DND-41 (cell line): ENCODE measurements around the gene BORCS8.

Experiments used
- ATAC-seq: fragments of 200-7000 bp; cut with Tn5 transposase; 3 replicates; pipeline ENCODE4 v1.9.1; 2021; ENCODE audit warnings: low read depth; ENCODE audit not compliant: insufficient read depth
- DNase-seq: peaks from one replicate; pipeline ENCODE4 v3.0.0-alpha.2; 2020
- H2AFZ ChIP-seq: 2 replicates; pipeline ENCODE4 v1.6.0; 2012; ENCODE audit warnings: low read depth, low read length
- H3K27ac ChIP-seq: 2 replicates; pipeline ENCODE4 v1.5.1; 2012; ENCODE audit warnings: low read length, inconsistent platforms
- H3K27me3 ChIP-seq: fragments of 200-600 bp; sonication (generic); 2 replicates; pipeline ENCODE4 v1.6.0; 2012; ENCODE audit warnings: low read length, mild to moderate bottlenecking, inconsistent platforms; ENCODE audit not compliant: insufficient read depth, poor library complexity
- H3K36me3 ChIP-seq: 2 replicates; pipeline ENCODE4 v1.5.1; 2012; ENCODE audit warnings: low read length, inconsistent platforms; ENCODE audit not compliant: insufficient read depth
- H3K4me1 ChIP-seq: 2 replicates; pipeline ENCODE4 v1.5.1; 2012; ENCODE audit warnings: mild to moderate bottlenecking, low read length; ENCODE audit not compliant: insufficient read depth
- H3K4me2 ChIP-seq: 2 replicates; pipeline ENCODE4 v1.6.0; 2012; ENCODE audit warnings: mild to moderate bottlenecking, moderate library complexity, low read length, inconsistent platforms; ENCODE audit not compliant: insufficient read depth
- H3K4me3 ChIP-seq, 2 experiments: fragments of 200-600 bp in 1 of 2; shearing (Covaris generic) in 1 of 2; 2 replicates each; pipeline ENCODE4 v1.5.1; 2012 to 2016; ENCODE audit warnings: inconsistent platforms in 2 of 2, low read length in 2 of 2, mild to moderate bottlenecking in 2 of 2, low read depth in 1 of 2, moderate library complexity in 1 of 2
- H3K79me2 ChIP-seq: 2 replicates; pipeline ENCODE4 v1.6.0; 2012; ENCODE audit warnings: low read length, inconsistent platforms; ENCODE audit not compliant: insufficient read depth
- H3K9ac ChIP-seq: 2 replicates; pipeline ENCODE4 v1.6.0; 2012; ENCODE audit warnings: low read depth, mild to moderate bottlenecking, inconsistent platforms, low read length, moderate library complexity
- H3K9me3 ChIP-seq: 2 replicates; pipeline ENCODE4 v1.5.1; 2012; ENCODE audit warnings: low read length, moderate library complexity, mild to moderate bottlenecking, inconsistent platforms; ENCODE audit not compliant: insufficient read depth, severe bottlenecking
- H4K20me1 ChIP-seq: 2 replicates; pipeline ENCODE4 v1.6.0; 2012; ENCODE audit warnings: low read length; ENCODE audit not compliant: insufficient read depth
- EZH2 ChIP-seq: IDR thresholded peaks from 3 replicates; pipeline ENCODE4 v1.6.1; 2012; ENCODE audit warnings: borderline replicate concordance, low read depth, mild to moderate bottlenecking, moderate library complexity, low read length, inconsistent platforms; ENCODE audit not compliant: severe bottlenecking
- TF ChIP-seq, protein P1 (sequence below): IDR thresholded peaks from 2 replicates; pipeline ENCODE4 v1.5.1; 2012; ENCODE audit warnings: borderline replicate concordance, low read length, moderate library complexity, mild to moderate bottlenecking; ENCODE audit not compliant: poor library complexity, severe bottlenecking; ENCODE audit errors: extremely low read depth

The BORCS8 gene

DNA sequence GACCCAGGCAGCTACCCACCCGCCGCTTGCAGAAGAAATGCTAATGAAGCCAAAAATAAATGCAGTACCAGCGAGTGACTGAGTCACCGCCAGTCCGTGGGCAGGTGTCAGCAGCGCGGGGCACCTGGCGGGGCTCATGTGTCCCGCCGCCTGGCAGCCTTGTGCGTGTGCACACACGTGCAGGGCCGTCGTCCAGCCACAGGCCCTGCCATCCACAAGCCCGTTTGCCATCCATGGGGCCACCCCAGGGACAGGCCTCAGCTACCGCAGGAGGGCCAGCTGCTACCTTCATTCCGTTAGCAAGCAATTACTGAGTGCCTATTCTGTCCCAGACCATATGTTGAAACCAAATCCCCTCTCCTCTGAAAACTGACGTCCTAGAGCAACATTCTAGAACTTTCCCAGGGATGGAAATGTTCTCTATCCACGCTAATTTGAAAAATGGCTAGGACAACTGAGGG is 40.3 kb upstream of the BORCS8 start:
- no peaks in the 10 kb centered on the region for H3K36me3 ChIP-seq
- no peaks in the 10 kb centered on the region for H4K20me1 ChIP-seq
- TF ChIP-seq EZH2 = no peak
- TF ChIP-seq, protein P1, sequence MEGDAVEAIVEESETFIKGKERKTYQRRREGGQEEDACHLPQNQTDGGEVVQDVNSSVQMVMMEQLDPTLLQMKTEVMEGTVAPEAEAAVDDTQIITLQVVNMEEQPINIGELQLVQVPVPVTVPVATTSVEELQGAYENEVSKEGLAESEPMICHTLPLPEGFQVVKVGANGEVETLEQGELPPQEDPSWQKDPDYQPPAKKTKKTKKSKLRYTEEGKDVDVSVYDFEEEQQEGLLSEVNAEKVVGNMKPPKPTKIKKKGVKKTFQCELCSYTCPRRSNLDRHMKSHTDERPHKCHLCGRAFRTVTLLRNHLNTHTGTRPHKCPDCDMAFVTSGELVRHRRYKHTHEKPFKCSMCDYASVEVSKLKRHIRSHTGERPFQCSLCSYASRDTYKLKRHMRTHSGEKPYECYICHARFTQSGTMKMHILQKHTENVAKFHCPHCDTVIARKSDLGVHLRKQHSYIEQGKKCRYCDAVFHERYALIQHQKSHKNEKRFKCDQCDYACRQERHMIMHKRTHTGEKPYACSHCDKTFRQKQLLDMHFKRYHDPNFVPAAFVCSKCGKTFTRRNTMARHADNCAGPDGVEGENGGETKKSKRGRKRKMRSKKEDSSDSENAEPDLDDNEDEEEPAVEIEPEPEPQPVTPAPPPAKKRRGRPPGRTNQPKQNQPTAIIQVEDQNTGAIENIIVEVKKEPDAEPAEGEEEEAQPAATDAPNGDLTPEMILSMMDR = no peak
- no peak overlapping the region for H3K4me3 ChIP-seq
- H3K4me1 ChIP-seq = no peaks in the 10 kb centered on the region
- no peak overlapping the region for H2AFZ ChIP-seq
- no peak overlapping the region for H3K27ac ChIP-seq
- H3K27me3 ChIP-seq = no peaks in the 10 kb centered on the region
- no peaks in the 10 kb centered on the region for H3K79me2 ChIP-seq
- no peak overlapping the region for H3K9ac ChIP-seq
- H3K4me2 ChIP-seq = no peak overlapping the region
- DNase-seq (no peak), ATAC-seq (no peak)
- peaks cover 17% of the 10 kb centered on the region for H3K9me3 ChIP-seq

DNA sequence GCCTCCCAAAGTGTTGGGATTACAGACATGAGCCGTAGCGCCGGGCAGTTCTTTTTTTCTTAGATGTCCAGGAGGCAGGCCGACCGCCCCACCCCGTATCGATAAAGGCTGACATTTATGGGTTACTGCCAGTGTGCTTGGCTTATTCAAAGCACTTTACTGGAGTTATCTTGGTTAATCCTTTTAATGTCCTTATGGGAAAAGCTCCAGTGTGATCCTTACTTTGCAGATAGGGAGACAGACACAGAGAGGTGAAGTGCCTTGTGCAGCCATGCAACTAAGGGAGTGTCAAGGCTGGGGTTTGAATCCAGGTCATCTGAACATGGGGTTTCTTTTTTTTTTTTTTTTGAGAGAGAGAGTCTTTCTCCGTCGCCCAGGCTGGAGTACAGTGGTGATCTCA is 39.0 kb upstream of the BORCS8 start:
- Histone ChIP-seq H3K27ac (no peak overlapping the region), H3K9ac (no peak overlapping the region), H3K4me2 (no peak overlapping the region), H3K4me1 (no peaks in the 10 kb centered on the region), H3K27me3 (no peaks in the 10 kb centered on the region), H4K20me1 (no peaks in the 10 kb centered on the region), H3K4me3 (no peak overlapping the region), H3K9me3 (peaks cover 15% of the 10 kb centered on the region), H2AFZ (no peak overlapping the region), H3K79me2 (no peaks in the 10 kb centered on the region), H3K36me3 (no peaks in the 10 kb centered on the region)
- no peak for TF ChIP-seq EZH2
- TF ChIP-seq, protein P1 = no peak
- no peak for DNase-seq
- ATAC-seq = no peak

DNA sequence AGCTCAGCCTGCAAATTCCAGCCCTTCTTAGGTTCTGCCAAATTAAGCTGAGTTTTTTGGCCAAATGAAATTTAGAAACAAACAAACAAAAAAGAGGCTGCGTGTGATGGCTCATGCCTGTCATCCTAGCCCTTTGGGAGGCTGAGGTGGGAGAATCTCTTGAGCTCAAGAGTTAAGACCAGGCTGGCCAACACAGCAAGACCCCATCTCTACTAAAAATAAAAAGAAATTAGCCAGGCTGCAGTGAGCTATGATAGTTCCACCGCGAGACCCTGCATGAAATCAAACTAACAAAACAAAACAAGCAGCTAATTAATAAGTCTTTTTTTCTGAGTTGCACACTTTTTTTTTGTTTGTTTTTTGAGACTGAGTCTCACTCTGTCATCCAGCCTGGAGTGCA is 37.7 kb upstream of the BORCS8 start:
- ATAC-seq (no peak), DNase-seq (no peak)
- Histone ChIP-seq H3K9me3 (peaks cover 11% of the 10 kb centered on the region), H3K4me3 (no peak overlapping the region), H3K27me3 (no peaks in the 10 kb centered on the region), H3K36me3 (no peaks in the 10 kb centered on the region), H3K4me2 (no peak overlapping the region), H3K79me2 (no peaks in the 10 kb centered on the region), H2AFZ (no peak overlapping the region), H3K9ac (no peak overlapping the region), H3K4me1 (no peaks in the 10 kb centered on the region), H3K27ac (no peak overlapping the region), H4K20me1 (no peaks in the 10 kb centered on the region)
- no peak for TF ChIP-seq EZH2
- TF ChIP-seq, protein P1 = no peak

DNA sequence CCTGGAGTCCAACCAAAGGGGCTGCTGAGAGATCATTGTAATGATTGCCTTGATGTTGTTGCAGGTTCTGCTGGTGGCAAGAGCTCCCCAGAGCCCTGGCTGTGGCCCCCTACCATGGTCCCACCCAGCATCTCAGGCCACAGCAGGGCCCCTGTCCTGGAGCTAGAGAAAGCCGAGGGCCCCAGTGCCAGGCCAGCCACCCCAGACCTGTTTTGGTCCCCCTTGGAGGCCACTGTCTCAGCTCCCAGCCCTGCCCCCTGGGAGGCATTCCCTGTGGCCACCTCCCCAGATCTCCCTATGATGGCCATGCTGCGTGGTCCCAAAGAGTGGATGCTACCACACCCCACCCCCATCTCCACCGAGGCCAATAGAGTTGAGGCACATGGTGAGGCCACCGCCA is 35.3 kb upstream of the BORCS8 start:
- H3K4me3 ChIP-seq = no peak overlapping the region
- H2AFZ ChIP-seq = no peak overlapping the region
- H3K79me2 ChIP-seq = no peaks in the 10 kb centered on the region
- H3K36me3 ChIP-seq = no peaks in the 10 kb centered on the region
- no peak overlapping the region for H3K27ac ChIP-seq
- H3K9me3 ChIP-seq = no peaks in the 10 kb centered on the region
- H3K4me1 ChIP-seq = no peaks in the 10 kb centered on the region
- ATAC-seq (no peak), DNase-seq (no peak)
- H3K4me2 ChIP-seq = no peak overlapping the region
- H3K27me3 ChIP-seq = no peaks in the 10 kb centered on the region
- TF ChIP-seq, protein P1 = no peak
- no peak for TF ChIP-seq EZH2
- H3K9ac ChIP-seq = no peak overlapping the region
- H4K20me1 ChIP-seq = no peaks in the 10 kb centered on the region
